ENCODE measurements around the gene ARHGAP6. TPM values are rescaled to one million over a fixed set of nuclear protein-coding genes. Genes with fewer than 3 reads are reported as not detected.
A peak's percentile ranks its signal among the peaks of the same experiment; 100 is the strongest.

ARHGAP6 gene
- polyA plus RNA-seq, 2 of the 4 experiments (the other 2 are of a cell fraction) = 0.04 TPM; not detected in 1

- H3K27ac ChIP-seq = peak overlapping the region in 1 of 2 experiments; percentile 98; a peak in 3 of 6 replicates
- WGBS (ENCODE audit: missing lambda C conversion rate) = 94% methylated on average over 2 of the region's 2 CpGs
- FAIRE-seq (peak; percentile 28), DNase-seq (ENCODE audit: low read depth in 1 of 2, low spot score in 1 of 2) (no peak), ATAC-seq (no peak)
- ChIA-PET POLR2A (no interaction called here), CTCF (no interaction called here)
- H3K9me3 ChIP-seq = no peaks in the 10 kb centered on the region
- TF ChIP-seq CBX8 (IDR thresholded peaks at IDR 0.05) (no peak), USF2 (IDR thresholded peaks at IDR 0.05) (no peak)
- peak overlapping the region; percentile 84 for H3K4me2 ChIP-seq
- H3K4me1 ChIP-seq = peaks cover 19% of the 10 kb centered on the region
- peak overlapping the region; percentile 70 for H3K4me3 ChIP-seq
Measured at GRCh38 chrX:11109968-11110367, 555.8 kb downstream of the ARHGAP6 start.

GRCh38 chrX:11108253-11108941 is 557.3 kb downstream of the ARHGAP6 start:
- TF ChIP-seq PHF8 (IDR thresholded peaks at IDR 0.05; ENCODE audit: borderline replicate concordance, low read depth) (no peak), NR3C1 (IDR thresholded peaks at IDR 0.05) (no peak), HDAC2 (IDR thresholded peaks at IDR 0.05) (no peak), SREBF2 (IDR thresholded peaks at IDR 0.05) (no peak)
- ChIA-PET CTCF (no interaction called here), POLR2A (no interaction called here)
- Histone ChIP-seq H3K27ac (no peak overlapping the region), H3K4me2 (no peak overlapping the region), H3K4me1 (peaks cover 19% of the 10 kb centered on the region), H3K4me3 (no peak overlapping the region), H3K9me3 (no peaks in the 10 kb centered on the region)
- FAIRE-seq (no peak), DNase-seq (ENCODE audit: low read depth in 1 of 2, low spot score in 1 of 2) (no peak), ATAC-seq (no peak)
- WGBS (ENCODE audit: missing lambda C conversion rate) = 90% methylated on average over 4 of the region's 4 CpGs

GRCh38 chrX:11105080-11105479 is 560.6 kb downstream of the ARHGAP6 start:
- H3K4me2 ChIP-seq = no peak overlapping the region
- ATAC-seq = peak in 1 of 2 experiments; percentile 45; a peak in 1 of 6 replicates
- no peak overlapping the region for H3K4me3 ChIP-seq
- CTCF ChIA-PET = interaction anchor here (4.5 kb wide), 1 partner anchor 916 kb away, joined by 23 read pairs; no protein-coding TSS in a partner anchor
- H3K4me1 ChIP-seq = peaks cover 8% of the 10 kb centered on the region
- 93% methylated on average over 4 of the region's 4 CpGs for WGBS (ENCODE audit: missing lambda C conversion rate)
- no peak for FAIRE-seq
- no peaks in the 10 kb centered on the region for H3K9me3 ChIP-seq
- no peak for TF ChIP-seq TFCP2L1 (CRISPR knock-in tag; IDR thresholded peaks at IDR 0.05)
- TF ChIP-seq FOSL2 (IDR thresholded peaks at IDR 0.05) = no peak
- TF ChIP-seq FOSL2 (CRISPR knock-in tag; IDR thresholded peaks at IDR 0.05) = 0 out of 2 replicates have a peak, but pooled peaks have one; percentile 3
- peak; percentile 6 to 13 for DNase-seq (ENCODE audit: low read depth in 1 of 2, low spot score in 1 of 2)
- POLR2A ChIA-PET = no interaction called here
- no peak overlapping the region for H3K27ac ChIP-seq

- ChIA-PET POLR2A (no interaction called here), CTCF (interaction anchor here (1.3 to 4.5 kb wide), 2 partner anchors 380 to 914 kb away, joined by 6 to 23 read pairs; no protein-coding TSS in a partner anchor)
- peaks cover 11% of the 10 kb centered on the region for H3K4me1 ChIP-seq
- no peak for ATAC-seq
- WGBS (ENCODE audit: missing lambda C conversion rate) = 59% methylated on average over 2 of the region's 2 CpGs
- no peak overlapping the region for H3K4me3 ChIP-seq
- DNase-seq (ENCODE audit: low read depth in 1 of 2, low spot score in 1 of 2) = no peak
- TF ChIP-seq CBX2 (IDR thresholded peaks at IDR 0.05; ENCODE audit: borderline replicate concordance, low read depth) (no peak), FOXS1 (CRISPR knock-in tag; IDR thresholded peaks at IDR 0.05) (no peak), HOXB13 (CRISPR knock-in tag; IDR thresholded peaks at IDR 0.05; ENCODE audit: low read depth) (no peak), PBX3 (IDR thresholded peaks at IDR 0.05) (no peak), FOSB (CRISPR knock-in tag; IDR thresholded peaks at IDR 0.05) (no peak), BCL3 (IDR thresholded peaks at IDR 0.05) (no peak), POLR2AphosphoS2 (conservative IDR thresholded peaks at IDR 0.05; ENCODE audit: low read length) (no peak), POLR2A (IDR thresholded peaks at IDR 0.05; ENCODE audit: low read length) (no peak), TP53 (CRISPR knock-in tag; IDR thresholded peaks at IDR 0.05) (no peak), ZC3H11A (IDR thresholded peaks at IDR 0.05) (no peak), CHD2 (IDR thresholded peaks at IDR 0.05; ENCODE audit: low read length, partially characterized antibody) (no peak), JUNB (IDR thresholded peaks at IDR 0.05) (no peak), E2F6 (IDR thresholded peaks at IDR 0.05; ENCODE audit: borderline replicate concordance, low read depth) (no peak)
- H3K4me2 ChIP-seq = no peak overlapping the region
- H3K9me3 ChIP-seq = no peaks in the 10 kb centered on the region
- no peak overlapping the region for H3K27ac ChIP-seq
- no peak for FAIRE-seq
Measured at GRCh38 chrX:11103751-11104150, 562.0 kb downstream of the ARHGAP6 start.

Data from A549 (cell line).